ENCODE results near the gene DTNBP1.

Gene DTNBP1

DNA sequence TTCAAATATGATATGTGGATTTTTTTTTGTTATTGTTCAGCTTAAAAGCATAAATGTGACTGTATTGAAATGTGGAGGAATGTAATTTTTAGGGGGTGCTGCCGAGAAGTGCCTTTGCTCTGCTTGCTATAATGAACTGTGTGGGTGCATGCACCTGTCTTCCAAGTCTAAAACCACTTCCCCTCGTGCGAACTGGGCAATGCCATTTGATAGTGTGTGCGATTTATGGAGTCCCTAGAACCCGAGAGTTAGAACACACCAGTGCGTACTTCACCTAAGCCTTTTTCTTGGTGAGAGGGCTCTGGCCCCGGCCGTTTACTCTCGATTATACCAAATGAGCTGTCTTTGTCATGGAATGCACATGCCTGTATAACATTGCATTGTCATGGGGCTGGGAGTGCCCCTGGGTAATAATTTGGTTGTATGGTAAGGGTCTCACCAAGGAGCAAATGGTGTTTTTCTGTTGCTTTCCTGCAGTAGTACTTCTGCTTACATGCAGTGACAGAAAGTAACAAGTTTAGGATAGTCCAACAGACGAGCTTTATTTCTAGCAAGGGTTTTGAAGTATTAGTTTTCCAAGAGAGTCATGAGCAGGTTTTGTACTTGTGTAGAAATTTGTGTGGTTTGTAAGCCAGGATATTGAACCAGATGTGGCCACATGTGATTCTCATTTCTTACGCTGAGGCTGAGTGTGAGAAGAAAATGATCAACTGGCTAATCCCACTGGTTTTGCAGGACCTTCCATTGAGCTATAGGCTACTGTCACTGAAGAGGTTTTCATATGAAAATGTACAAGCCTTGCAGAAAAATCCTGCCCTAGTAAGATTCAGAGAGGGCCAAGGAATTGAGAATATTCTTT lies 172.4 kb downstream of the DTNBP1 start:
- no peak for DNase-seq (ENCODE audit: insufficient read length, low spot score)
- FAIRE-seq, result no peak

DNA sequence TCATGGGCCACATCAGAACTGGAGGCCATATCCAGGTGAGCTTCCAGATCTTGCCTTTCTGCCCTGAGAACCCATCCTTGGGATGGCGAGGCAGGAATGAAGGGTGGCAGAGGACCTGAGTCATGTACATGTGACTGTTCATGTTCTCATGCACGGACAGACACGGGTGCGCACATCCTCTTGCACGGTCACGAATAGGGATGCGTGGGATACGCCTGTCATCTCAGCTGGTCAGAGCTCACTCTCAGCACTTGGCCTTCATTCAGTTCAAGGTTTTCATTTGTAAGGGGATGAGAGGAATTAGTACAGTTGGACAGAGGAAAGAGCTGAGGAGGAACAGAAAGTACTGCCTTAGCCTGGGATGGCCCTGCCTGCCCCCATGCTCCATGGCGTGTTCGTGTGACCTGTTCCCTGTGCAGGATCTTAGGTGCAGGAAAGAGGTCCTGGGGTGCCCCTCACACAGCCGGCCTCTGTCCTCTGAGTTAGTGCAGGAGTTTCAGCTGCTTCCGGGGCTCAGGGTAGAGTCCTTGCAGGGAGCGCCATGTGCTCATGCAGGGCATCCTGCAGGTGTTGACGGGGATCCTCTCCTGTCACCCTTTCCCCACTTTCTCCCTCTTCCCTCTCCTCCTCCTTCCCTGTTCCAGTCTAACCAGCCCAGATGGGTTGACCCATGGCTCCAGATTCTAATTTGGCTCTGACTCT lies 173.4 kb downstream of the DTNBP1 start:
- DNase-seq (ENCODE audit: insufficient read length, low spot score) (no peak), FAIRE-seq (no peak)

DNA sequence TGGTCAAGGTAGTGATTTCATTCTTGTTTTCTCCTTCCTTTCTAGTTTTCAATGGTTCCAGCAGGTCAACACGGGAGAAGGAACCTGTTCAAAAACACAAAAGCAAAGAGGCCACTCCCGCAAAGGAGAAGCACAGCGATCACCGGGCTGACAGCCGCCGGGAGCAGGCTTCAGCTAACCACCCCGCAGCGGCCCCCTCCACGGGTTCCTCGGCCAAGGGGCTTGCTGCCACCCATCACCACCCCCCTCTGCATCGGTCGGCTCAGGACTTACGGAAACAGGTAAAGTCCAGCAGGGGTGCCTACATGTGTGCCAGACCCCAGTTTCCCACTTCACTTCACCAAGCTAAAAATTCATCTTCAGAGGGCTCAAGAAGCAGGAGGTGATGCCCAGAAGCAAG lies 175.6 kb downstream of the DTNBP1 start:
- FAIRE-seq (no peak), DNase-seq (ENCODE audit: insufficient read length, low spot score) (no peak)

DNA sequence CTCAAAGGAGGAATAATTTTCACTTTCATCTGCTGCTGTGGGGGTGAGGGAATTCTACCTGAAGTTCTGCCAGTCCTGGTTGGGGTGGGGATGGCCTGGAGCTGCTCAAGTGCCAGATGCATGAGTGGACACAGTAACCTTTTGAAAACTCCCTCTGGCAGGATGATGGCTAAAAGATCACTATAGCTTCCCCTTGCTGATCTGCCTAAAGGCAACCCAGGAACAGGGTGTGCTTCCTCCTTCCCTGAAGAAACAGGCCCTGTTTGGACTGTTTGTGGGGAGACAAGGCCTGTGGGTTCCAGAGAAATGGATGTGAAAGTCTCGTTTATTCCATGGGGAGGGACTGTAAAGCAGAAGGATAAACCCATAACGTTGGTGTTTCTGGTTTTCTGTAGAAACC lies 176.9 kb downstream of the DTNBP1 start:
- DNase-seq (ENCODE audit: insufficient read length, low spot score) (no peak), FAIRE-seq (no peak)

DNA sequence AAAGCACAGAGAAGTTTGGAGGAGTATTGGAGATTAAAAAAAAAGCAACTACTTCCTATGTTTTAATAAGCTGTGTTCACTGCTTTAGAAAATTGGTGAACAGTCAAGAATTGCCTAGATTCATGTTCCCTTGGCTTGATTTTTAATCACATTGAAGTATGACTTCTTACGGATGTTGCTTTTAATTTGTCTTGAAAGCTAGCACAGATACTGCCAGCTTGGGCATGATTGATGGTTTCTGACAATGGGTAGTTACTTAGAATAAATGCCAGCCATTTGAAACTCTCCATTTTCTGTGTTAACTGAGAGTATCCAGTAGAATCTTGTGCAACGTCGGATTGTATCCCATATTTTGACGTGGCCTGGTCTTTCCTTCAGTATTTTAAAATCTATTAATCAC lies 178.0 kb downstream of the DTNBP1 start:
- FAIRE-seq, result no peak

DNA sequence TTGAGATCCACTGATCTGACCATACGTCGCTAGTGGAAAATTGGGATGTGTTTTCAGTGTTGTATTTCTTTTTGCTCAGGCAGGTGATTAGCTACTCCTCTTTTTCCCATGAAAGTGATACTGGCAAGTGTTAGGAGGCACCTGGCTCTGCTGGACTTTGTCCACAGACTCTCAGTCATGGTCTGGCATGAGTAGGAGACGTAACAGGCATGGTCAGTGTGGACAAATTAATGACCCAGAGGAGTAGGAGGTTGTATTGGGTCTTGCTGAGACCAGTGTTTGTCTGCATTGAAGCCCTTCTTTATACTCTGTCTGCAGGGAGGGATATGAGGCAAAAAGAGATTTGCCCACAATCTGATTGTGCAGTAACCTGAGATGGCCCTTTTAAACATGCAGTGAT lies 178.7 kb downstream of the DTNBP1 start:
- DNase-seq (ENCODE audit: insufficient read length, low spot score) (no peak), FAIRE-seq (no peak)

More for the DNA sequence above, 178.0 kb downstream of the DTNBP1 start:
- no peak for DNase-seq (ENCODE audit: insufficient read length, low spot score)

DNA sequence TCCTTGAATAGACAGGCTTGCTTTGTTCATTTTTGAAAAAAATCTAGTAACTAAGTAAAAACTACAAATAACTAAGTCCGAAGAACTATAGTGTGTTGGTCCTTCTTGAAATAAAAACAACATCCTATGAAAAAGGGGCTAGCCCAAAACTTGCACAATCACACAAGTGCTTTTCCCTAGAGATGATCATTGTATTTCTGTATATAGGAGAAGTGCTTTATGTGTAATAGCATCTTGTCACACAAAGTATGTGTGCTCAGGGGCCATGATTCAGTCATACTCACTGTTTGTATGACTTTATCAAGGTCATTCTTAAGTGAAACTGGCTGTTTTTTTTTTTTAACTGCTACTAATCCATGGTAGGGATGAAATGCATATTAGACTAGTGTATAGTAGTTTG lies 179.8 kb downstream of the DTNBP1 start:
- DNase-seq (ENCODE audit: insufficient read length, low spot score), result no peak
- FAIRE-seq, result no peak

DNA sequence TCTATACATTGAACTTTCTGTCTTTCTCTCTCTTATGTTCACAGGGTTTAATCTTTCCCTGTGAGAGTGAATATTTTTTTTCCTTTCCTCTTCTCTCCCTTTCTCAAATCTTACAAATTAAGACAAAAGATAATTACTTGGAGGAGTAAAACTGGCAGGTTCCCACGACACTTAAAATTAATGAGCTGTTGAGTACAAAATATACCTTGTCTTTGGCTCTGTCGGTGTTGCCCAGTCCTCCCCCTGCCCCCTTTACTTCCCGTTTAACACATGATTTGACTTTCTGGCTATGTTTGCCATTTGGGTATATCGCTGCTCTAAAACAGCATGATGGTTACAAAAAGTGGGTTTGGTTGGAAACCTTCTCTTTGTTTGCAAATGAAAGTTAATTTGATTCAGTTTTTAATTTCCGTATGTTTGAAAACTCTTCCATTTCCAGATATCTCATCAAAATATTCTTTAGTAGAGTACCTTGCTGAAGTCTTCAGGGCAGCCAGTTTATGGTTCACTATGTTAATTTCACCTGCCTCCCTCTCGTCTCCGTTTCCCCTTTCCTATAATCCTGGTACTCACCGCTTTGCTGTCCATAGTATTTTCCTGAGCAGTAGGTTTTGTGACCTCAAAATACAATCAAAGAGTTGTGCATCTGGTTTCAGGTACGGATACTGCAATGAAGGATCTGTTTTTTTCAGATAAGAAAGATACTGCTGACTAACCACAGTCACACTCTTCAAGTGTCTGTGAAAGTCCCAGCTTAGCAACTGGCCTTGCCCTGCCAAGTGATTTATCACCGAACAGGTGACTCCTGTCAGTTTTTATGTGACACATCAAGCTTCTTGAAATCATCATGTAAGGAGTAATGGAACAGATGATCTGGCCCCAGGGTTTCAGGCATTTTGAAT lies 181.2 kb downstream of the DTNBP1 start:
- DNase-seq (ENCODE audit: insufficient read length, low spot score), result no peak
- FAIRE-seq, result no peak

DNA sequence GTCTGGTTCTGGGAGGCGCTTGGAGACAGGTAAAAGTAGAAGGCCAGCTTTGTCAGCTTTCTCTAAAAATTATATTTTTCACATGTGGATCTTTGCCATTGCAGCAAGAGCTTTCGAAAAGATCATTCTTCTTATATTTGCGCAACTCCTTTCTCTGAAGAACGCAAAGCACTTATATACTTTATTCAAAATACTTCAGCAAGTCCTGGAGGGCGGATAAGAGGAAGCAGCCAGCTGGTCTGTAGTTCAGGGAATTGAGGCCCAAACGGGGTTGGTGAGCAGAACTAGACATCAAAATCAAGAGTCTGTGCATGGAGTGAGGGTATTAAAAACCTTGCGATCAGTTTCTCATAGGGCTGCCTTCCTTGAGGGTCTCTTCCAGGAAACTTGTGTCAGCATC lies 182.3 kb downstream of the DTNBP1 start:
- DNase-seq (ENCODE audit: insufficient read length, low spot score) (no peak), FAIRE-seq (no peak)

DNA sequence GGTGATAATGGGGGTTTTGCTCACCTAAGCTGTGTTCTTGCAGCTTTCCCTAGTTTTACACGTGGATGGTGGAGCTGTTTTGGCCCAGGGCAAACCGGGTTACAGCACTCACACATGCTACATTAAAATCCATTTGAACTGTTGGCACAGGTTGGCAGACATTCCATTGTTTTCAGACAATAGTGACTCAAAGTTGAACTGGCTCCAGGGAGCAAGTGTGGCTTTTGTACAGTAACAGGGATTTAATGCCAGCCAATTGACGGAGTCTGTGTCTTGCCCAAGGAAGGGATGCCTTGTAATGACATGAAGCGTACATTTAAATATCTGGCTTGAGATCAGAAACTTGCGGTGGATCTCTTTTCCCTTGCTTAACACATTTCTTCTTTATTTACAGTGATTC lies 183.1 kb downstream of the DTNBP1 start:
- no peak for DNase-seq (ENCODE audit: insufficient read length, low spot score)
- no peak for FAIRE-seq

DNA sequence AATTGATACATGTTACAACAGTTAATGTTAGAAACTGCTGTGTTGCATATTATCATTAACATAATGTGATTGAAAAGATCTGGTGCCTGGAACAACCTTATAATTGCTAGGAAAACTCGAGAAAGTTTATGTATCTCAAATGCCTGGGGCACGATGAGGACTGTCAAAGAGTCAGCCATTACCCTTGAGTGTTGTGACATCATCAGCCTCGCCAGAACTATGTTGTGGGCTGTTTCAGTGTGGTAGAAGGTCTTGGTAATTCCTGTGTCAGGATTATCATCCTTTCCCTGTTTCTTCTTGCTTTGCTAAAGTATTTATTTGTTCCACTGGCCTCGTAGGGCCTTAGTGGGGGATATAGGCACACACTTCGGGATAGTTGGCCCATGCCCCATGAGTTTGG lies 185.1 kb downstream of the DTNBP1 start:
- no peak for FAIRE-seq
- no peak for DNase-seq (ENCODE audit: insufficient read length, low spot score)

DNA sequence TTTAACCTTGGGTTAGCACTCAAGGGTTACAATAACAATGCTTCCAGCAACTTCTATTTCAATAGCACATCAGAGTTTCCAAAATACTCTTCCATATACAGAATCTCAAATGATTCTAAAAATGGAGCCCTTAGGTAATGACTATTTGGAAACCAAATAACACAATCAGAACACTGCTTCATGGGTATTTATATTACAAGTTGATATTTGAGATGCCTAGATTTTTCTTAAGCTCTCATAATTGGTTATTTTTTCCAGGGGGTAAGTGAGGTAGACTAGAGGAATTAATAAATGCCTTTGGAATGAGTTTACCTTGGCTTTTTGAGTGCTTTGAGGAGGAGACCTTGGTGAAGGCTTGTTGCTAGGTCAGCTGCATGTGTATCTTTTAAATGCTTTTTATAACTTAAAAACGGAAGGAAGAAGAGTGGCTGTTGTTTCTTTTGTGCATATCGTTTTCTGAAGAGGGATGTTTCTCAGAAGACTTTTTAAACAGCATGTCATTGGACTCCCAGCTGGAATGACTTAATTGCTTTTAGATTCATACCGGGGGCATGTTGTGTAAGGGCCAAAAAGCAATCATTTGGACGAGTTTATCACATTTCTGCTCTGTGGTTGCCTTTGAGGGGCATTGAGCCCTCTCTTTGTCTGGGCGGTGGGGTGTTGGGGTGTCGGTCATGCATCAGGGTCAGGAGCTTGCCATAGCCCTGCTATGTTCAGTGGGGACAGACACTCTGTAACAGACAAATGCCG lies 186.0 kb downstream of the DTNBP1 start:
- no peak for DNase-seq (ENCODE audit: insufficient read length, low spot score)
- FAIRE-seq, result no peak

DNA sequence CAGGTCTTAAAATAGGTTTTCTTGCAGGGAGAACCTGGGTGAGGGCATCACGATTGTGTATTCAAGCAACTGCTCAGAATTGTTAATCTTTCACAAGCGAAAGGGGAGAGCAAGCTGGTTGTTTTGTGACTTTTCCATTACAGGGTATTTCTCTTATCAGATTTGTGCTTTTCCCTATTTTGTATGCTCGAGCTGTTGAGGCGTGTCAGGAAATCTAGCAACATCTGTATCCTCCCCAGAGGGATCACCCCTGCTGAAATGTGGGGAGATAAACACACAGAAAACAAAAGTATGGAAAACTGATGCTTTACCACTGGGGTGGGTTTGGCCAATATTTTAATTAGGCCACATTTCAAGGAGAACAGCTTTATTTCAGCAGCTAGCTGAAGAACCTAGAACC lies 187.0 kb downstream of the DTNBP1 start:
- DNase-seq (ENCODE audit: insufficient read length, low spot score) (no peak), FAIRE-seq (no peak)

DNA sequence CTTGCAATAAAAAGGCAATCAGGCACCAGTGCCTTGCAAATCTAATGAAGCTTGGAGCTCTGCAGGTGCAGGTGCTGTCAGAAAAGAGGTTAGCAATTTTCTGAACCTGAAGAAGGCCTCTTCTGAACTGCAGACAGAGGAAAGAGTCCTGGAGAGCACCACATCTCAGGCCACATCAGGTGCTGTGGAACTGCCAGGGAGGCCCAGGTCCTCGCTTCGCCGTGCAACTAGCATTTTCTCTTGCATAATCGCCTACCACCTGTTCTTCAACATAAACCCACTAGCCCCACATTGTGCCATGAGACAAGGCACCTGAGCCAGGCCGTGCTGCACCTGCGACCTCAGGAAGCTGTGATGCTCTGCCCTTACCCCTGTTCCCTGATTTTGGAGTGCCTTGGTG lies 187.6 kb downstream of the DTNBP1 start:
- DNase-seq (ENCODE audit: insufficient read length, low spot score), result no peak
- FAIRE-seq, result no peak

DNA sequence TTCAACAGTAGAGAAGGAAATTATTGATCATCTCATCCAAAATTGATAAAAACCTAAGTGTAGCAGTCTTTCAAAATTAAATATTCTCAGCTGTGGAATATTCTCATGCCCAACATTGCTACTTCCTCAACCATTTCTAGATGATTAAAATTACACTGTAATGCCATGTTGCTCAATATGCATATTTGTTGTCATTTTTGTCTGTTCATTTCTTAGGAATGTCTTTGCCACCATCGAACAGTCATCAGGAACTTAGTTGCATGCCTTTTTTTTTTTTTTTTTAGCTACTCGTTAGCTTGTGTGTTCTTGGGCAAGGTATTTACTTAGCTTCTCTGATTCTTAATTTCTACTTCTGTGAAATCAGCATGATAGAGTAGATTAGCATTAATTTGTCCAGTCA lies 188.6 kb downstream of the DTNBP1 start:
- DNase-seq (ENCODE audit: insufficient read length, low spot score) (no peak), FAIRE-seq (no peak)

DNA sequence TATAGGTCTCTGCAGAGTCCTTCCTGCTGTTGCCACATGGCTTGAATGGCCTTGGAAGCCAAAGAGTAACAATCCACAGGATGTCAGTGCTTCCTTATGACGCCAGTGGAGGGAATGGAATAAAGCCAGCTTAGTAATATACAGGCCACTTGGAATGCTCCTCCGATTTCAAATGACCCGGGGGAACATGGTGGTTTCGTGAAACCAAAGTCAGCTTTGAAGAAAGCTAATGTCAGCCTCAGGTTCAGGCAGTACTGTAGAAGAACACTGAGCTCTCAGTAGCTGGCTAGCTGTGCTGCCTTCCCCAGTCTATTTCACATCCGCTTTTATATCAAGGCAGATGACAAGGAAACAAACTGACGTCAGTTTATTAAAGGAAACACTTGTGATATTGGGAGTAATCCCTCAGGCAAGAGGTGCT lies 189.1 kb downstream of the DTNBP1 start:
- FAIRE-seq, result no peak
- DNase-seq (ENCODE audit: insufficient read length, low spot score), result no peak

DNA sequence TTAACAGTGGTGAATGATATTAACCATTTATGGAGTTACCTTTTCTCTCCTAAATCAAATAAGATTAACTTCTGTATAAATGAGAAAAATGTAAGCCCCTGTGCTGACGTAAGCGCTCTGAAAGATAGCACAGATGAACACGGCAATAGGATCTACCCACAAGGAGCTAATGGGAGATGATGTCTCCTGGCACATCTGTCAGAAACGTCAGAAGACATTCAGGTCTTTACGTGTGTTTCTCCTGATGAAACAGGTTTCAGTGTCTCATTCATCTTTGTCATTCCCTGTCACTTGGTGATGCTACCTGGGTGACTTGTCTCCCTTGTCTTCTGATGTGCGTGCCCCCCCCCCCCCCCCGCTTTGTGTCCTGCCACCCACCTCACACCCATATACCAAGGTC lies 189.7 kb downstream of the DTNBP1 start:
- no peak for DNase-seq (ENCODE audit: insufficient read length, low spot score)
- FAIRE-seq, result no peak

Measured in HTR-8/SVneo (cell line).